HCT116 (cell line): ENCODE measurements around the gene RAB5A. TPM values are rescaled to one million over a fixed set of nuclear protein-coding genes. Genes with fewer than 3 reads are reported as not detected.

Source experiments
- ATAC-seq: fragments of 200-7000 bp; cut with Tn5 transposase; 2 replicates; pipeline ENCODE4 v1.9.1; 2020; ENCODE audit warnings: mild to moderate bottlenecking, moderate library complexity
- BruUV-seq: library from RNA; stranded (reverse); fragments of 400-500 nt; replicated peaks from 2 replicates; lab custom pipeline; 2021; lab: Mats Ljungman, UMichigan
- CTCF ChIA-PET: fragments of 300-600 bp; sonication (Branson Sonifier 250); formaldehyde crosslinking; loops from one replicate; lab custom pipeline; 2021; ENCODE audit warnings: antibody characterized with exemption; lab: Charles Lee
- POLR2A ChIA-PET: fragments of 300-600, 350-600 bp; sonication (Branson Sonifier 250); formaldehyde crosslinking; loops from one replicate; lab custom pipeline; 2021; ENCODE audit warnings: antibody characterized with exemption; lab: Charles Lee
- RAD21 ChIA-PET, 2 experiments: fragments of 300-600 bp; sonication (Branson Sonifier 250); formaldehyde crosslinking; loops; one replicate each; lab custom pipeline; 2023; ENCODE audit warnings: low total read pairs in 2 of 2; ENCODE audit not compliant: uncharacterized antibody in 2 of 2, unreplicated experiment in 2 of 2, low non-redundant PET in 1 of 2; lab: Charles Lee
- DNase-seq: peaks from one replicate; pipeline ENCODE4 v3.0.0-alpha.2; 2010; ENCODE audit warnings: low read depth, low spot score
- H2AFZ ChIP-seq: fragments of 200-600 bp; shearing (Covaris generic), sonication (generic); 2 replicates; pipeline ENCODE4 v1.6.1; 2017; ENCODE audit warnings: low read depth, mixed run types, mixed read lengths, antibody characterized with exemption, low read length; ENCODE audit not compliant: poor library complexity, severe bottlenecking
- H3K27ac ChIP-seq: 2 replicates; pipeline ENCODE4 v1.5.1; 2012; ENCODE audit warnings: low read depth, low read length
- H3K27me3 ChIP-seq: fragments of 200-600 bp; sonication (generic); 2 replicates; pipeline ENCODE4 v1.6.1; 2016; ENCODE audit warnings: mixed run types, low read length, mixed read lengths; ENCODE audit not compliant: insufficient read depth
- H3K36me3 ChIP-seq, 2 experiments: fragments of 200-500 bp in 1 of 2; fragments of 200-600 bp in 1 of 2; sonication (Bioruptor generic) in 1 of 2; sonication (generic) in 1 of 2; 2 replicates each; pipeline versions ENCODE4 v1.5.1 to v1.6.1; 2014 to 2016; ENCODE audit warnings: low read length in 2 of 2, inconsistent platforms in 1 of 2, mixed read lengths in 1 of 2, mixed run types in 1 of 2; ENCODE audit not compliant: insufficient read depth in 2 of 2, control insufficient read depth in 1 of 2
- H3K4me1 ChIP-seq, 2 experiments: fragments of 200-600 bp in 1 of 2; sonication (generic) in 1 of 2; 2 replicates each; pipeline versions ENCODE4 v1.5.1 to v1.6.1; 2012 to 2017; ENCODE audit warnings: low read length in 2 of 2, inconsistent platforms in 1 of 2, mild to moderate bottlenecking in 1 of 2, mixed read lengths in 1 of 2, mixed run types in 1 of 2, moderate library complexity in 1 of 2; ENCODE audit not compliant: insufficient read depth in 2 of 2, control insufficient read depth in 1 of 2
- H3K4me2 ChIP-seq: fragments of 200-600 bp; sonication (generic); 2 replicates; pipeline ENCODE4 v1.6.1; 2017; ENCODE audit warnings: mixed run types, low read length, mixed read lengths
- H3K4me3 ChIP-seq, 2 experiments: fragments of 200-600 bp in 1 of 2; sonication (generic) in 1 of 2; replicated peaks in 1 of 2; 2 replicates each; pipeline ENCODE4 v1.5.1; 2011 to 2016; ENCODE audit warnings: low read length in 2 of 2, control low read depth in 1 of 2, low read depth in 1 of 2, mild to moderate bottlenecking in 1 of 2, mixed read lengths in 1 of 2, mixed run types in 1 of 2
- H3K79me2 ChIP-seq: fragments of 200-600 bp; sonication (generic); 2 replicates; pipeline ENCODE4 v1.6.1; 2017; ENCODE audit warnings: mild to moderate bottlenecking, mixed run types, low read length, moderate library complexity, mixed read lengths; ENCODE audit not compliant: insufficient read depth
- H3K9ac ChIP-seq: fragments of 200-600 bp; sonication (generic); 2 replicates; pipeline ENCODE4 v1.6.1; 2016; ENCODE audit warnings: low read length, mixed read lengths
- H3K9me2 ChIP-seq: fragments of 200-600 bp; sonication (generic), shearing (Covaris generic); 2 replicates; pipeline ENCODE4 v1.6.1; 2017; ENCODE audit warnings: mixed run types, mild to moderate bottlenecking, moderate library complexity; ENCODE audit not compliant: insufficient read depth
- H3K9me3 ChIP-seq, 2 experiments: fragments of 200-500 bp in 1 of 2; fragments of 200-600 bp in 1 of 2; sonication (Bioruptor generic) in 1 of 2; sonication (generic) in 1 of 2; 2 replicates each; pipeline ENCODE4 v1.6.1; 2014 to 2017; ENCODE audit warnings: low read length in 2 of 2, mixed read lengths in 2 of 2, inconsistent platforms in 1 of 2, low read depth in 1 of 2, mild to moderate bottlenecking in 1 of 2, mixed run types in 1 of 2, moderate library complexity in 1 of 2; ENCODE audit not compliant: control insufficient read depth in 1 of 2, insufficient read depth in 1 of 2
- H4K20me1 ChIP-seq: fragments of 200-600 bp; sonication (generic), shearing (Covaris generic); 2 replicates; pipeline ENCODE4 v1.6.1; 2017; ENCODE audit warnings: mixed run types, mild to moderate bottlenecking, moderate library complexity; ENCODE audit not compliant: insufficient read depth
- EZH2 ChIP-seq: fragments of 200-600 bp; sonication (generic); IDR thresholded peaks from 2 replicates; pipeline ENCODE4 v1.6.1; 2017; ENCODE audit warnings: antibody characterized with exemption, mixed run types
- POLR2AphosphoS5 ChIP-seq: IDR thresholded peaks from 2 replicates; pipeline ENCODE4 v1.6.1; 2011; ENCODE audit warnings: mild to moderate bottlenecking, low read depth, low read length, moderate library complexity
- YY1 ChIP-seq: IDR thresholded peaks from 2 replicates; pipeline ENCODE4 v1.6.1; 2011; ENCODE audit warnings: low read length, low read depth, moderate library complexity, mild to moderate bottlenecking; ENCODE audit not compliant: insufficient replicate concordance; ENCODE audit errors: extremely low read depth
- ZFX ChIP-seq: fragments of 450-650 bp; IDR thresholded peaks from 2 replicates; pipeline ENCODE4 v1.6.1; 2017
- intact Hi-C: fragments of 100-400 bp; cut with micrococcal nuclease; formaldehyde crosslinking; loops from 2 replicates; pipeline ENCODE4 v1.10.0; 2022
- total RNA-seq: library from RNA; stranded (reverse); gene quantifications from one replicate; pipeline ENCODE4 v1.2.1, GENCODE V29; 2021; ENCODE audit not compliant: unreplicated experiment
- TF ChIP-seq, protein P1 (sequence below): IDR thresholded peaks from 2 replicates; pipeline ENCODE4 v1.6.1; 2012; ENCODE audit warnings: low read depth

The RAB5A gene
- total RNA-seq, 1 experiment from 2014 or later = 45.0 TPM

DNA sequence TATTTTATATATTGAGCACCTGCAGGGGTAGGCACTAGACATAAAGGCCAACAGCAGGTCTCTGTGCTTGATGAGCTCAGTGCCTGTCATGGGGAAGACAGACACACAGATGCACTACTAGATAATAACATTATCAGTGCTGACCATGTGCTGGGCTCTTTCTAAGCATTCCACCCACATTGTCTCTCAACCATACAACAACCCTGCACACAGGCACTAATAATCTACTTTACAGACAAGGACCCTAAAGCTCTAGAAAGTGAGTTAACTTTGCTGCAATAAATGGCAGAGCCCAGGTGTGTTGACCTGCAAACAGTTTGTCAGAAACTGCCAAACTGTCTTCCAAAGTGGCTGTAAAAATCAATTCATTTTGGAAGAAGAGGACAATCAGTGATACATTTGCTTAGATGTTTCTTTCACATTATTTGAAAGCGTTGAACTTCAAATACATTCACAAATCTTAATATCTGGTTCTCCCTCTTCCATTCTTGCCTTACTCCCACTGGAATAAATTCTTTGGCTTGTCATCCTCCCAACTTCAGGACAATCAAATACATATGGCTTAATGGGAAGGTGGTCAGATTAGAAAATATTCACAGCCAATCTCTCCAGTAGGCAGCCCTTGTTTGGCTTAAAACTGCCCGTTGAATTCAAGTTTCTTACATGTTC, 76.2 kb downstream of the RAB5A start:
- DNase-seq (no peak), ATAC-seq (no peak)
- no peaks in the 10 kb centered on the region for H3K79me2 ChIP-seq
- H3K4me1 ChIP-seq = no peaks in the 10 kb centered on the region
- no peak overlapping the region for H3K9ac ChIP-seq
- no peak overlapping the region for H3K27ac ChIP-seq
- no peak overlapping the region for H3K4me2 ChIP-seq
- H2AFZ ChIP-seq = no peak overlapping the region
- no TSS peak for BruUV-seq
- no peaks in the 10 kb centered on the region for H3K9me3 ChIP-seq
- no peaks in the 10 kb centered on the region for H3K27me3 ChIP-seq
- H4K20me1 ChIP-seq = no peaks in the 10 kb centered on the region
- ChIA-PET RAD21 (no interaction called here), POLR2A (no interaction called here), CTCF (no interaction called here)
- no peaks in the 10 kb centered on the region for H3K9me2 ChIP-seq
- no peak overlapping the region for H3K4me3 ChIP-seq
- TF ChIP-seq YY1 = no peak
- TF ChIP-seq, protein P1, sequence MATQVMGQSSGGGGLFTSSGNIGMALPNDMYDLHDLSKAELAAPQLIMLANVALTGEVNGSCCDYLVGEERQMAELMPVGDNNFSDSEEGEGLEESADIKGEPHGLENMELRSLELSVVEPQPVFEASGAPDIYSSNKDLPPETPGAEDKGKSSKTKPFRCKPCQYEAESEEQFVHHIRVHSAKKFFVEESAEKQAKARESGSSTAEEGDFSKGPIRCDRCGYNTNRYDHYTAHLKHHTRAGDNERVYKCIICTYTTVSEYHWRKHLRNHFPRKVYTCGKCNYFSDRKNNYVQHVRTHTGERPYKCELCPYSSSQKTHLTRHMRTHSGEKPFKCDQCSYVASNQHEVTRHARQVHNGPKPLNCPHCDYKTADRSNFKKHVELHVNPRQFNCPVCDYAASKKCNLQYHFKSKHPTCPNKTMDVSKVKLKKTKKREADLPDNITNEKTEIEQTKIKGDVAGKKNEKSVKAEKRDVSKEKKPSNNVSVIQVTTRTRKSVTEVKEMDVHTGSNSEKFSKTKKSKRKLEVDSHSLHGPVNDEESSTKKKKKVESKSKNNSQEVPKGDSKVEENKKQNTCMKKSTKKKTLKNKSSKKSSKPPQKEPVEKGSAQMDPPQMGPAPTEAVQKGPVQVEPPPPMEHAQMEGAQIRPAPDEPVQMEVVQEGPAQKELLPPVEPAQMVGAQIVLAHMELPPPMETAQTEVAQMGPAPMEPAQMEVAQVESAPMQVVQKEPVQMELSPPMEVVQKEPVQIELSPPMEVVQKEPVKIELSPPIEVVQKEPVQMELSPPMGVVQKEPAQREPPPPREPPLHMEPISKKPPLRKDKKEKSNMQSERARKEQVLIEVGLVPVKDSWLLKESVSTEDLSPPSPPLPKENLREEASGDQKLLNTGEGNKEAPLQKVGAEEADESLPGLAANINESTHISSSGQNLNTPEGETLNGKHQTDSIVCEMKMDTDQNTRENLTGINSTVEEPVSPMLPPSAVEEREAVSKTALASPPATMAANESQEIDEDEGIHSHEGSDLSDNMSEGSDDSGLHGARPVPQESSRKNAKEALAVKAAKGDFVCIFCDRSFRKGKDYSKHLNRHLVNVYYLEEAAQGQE = no peak
- no peak for TF ChIP-seq ZFX
- TF ChIP-seq POLR2AphosphoS5 = no peak
- no peak for TF ChIP-seq EZH2
- no peaks in the 10 kb centered on the region for H3K36me3 ChIP-seq
- intact Hi-C loops = no loop called here
